Measurements from ENCODE around the gene ADA.
"Not testable (repeated sequence)": the region's sequence is repeated elsewhere in the genome, so short reads cannot be mapped to it uniquely, and the experiment has no call there.

Gene ADA

GRCh38 chr20:44678990-44679611 is 27.6 kb upstream of the ADA start:
- H4K20me1 ChIP-seq: no peaks in the 10 kb centered on the region
- no peak overlapping the region for H3K4me3 ChIP-seq
- H3K27me3 ChIP-seq: no peaks in the 10 kb centered on the region
- H3K36me3 ChIP-seq: no peaks in the 10 kb centered on the region
- peaks cover 6% of the 10 kb centered on the region for H3K9me3 ChIP-seq
- no peak for TF ChIP-seq Cebpa-rat (IDR thresholded peaks at IDR 0.05)
- no peak overlapping the region for H3K9ac ChIP-seq
- H3K27ac ChIP-seq: 0 out of 2 replicates have a peak overlapping the region, but pooled peaks have one; percentile 26
- H3K4me2 ChIP-seq: no peak overlapping the region
- peaks cover 13% of the 10 kb centered on the region for H3K4me1 ChIP-seq

- H3K27ac ChIP-seq: peak overlapping the region; percentile 66
- H3K4me3 ChIP-seq: no peak overlapping the region
- peaks cover 13% of the 10 kb centered on the region for H3K4me1 ChIP-seq
- H3K9me3 ChIP-seq: peaks cover 6% of the 10 kb centered on the region
- TF ChIP-seq Cebpa-rat (IDR thresholded peaks at IDR 0.05): no peak
- H4K20me1 ChIP-seq: no peaks in the 10 kb centered on the region
- no peak overlapping the region for H3K4me2 ChIP-seq
- H3K9ac ChIP-seq: no peak overlapping the region
- H3K27me3 ChIP-seq: no peaks in the 10 kb centered on the region
- H3K36me3 ChIP-seq: no peaks in the 10 kb centered on the region
Measured at GRCh38 chr20:44678242-44678641, 26.7 kb upstream of the ADA start.

- H3K9me3 ChIP-seq, H3K9ac ChIP-seq, H4K20me1 ChIP-seq, H3K27me3 ChIP-seq, H3K27ac ChIP-seq, H3K36me3 ChIP-seq, H3K4me3 ChIP-seq: not testable (repeated sequence)
- H3K4me1 ChIP-seq: peaks cover 25% of the 10 kb centered on the region
- peak overlapping the region; percentile 47 for H3K4me2 ChIP-seq
Measured at GRCh38 chr20:44672318-44672902, 20.9 kb upstream of the ADA start.

GRCh38 chr20:44671541-44671940 is 20.0 kb upstream of the ADA start:
- not testable (repeated sequence) for H3K27me3 ChIP-seq, H3K9ac ChIP-seq, H3K9me3 ChIP-seq, H3K36me3 ChIP-seq, H3K4me3 ChIP-seq, H4K20me1 ChIP-seq, H3K27ac ChIP-seq
- H3K4me2 ChIP-seq: peak overlapping the region; percentile 47
- peaks cover 25% of the 10 kb centered on the region for H3K4me1 ChIP-seq

GRCh38 chr20:44670851-44671250 is 19.4 kb upstream of the ADA start:
- not testable (repeated sequence) for H3K36me3 ChIP-seq, H3K9me3 ChIP-seq, H3K4me3 ChIP-seq, H3K9ac ChIP-seq, H4K20me1 ChIP-seq, H3K27ac ChIP-seq, H3K27me3 ChIP-seq
- Histone ChIP-seq H3K4me2 (peak overlapping the region; percentile 47; the same call in 1 of the 2 replicates), H3K4me1 (peaks cover 25% of the 10 kb centered on the region)

GRCh38 chr20:44666066-44666465 is 14.6 kb upstream of the ADA start:
- Histone ChIP-seq H3K4me3 (no peak overlapping the region), H3K4me1 (peaks cover 15% of the 10 kb centered on the region), H3K36me3 (no peaks in the 10 kb centered on the region), H3K27ac (no peak overlapping the region), H3K9me3 (no peaks in the 10 kb centered on the region), H3K27me3 (no peaks in the 10 kb centered on the region), H3K4me2 (no peak overlapping the region), H4K20me1 (no peaks in the 10 kb centered on the region), H3K9ac (no peak overlapping the region)
- TF ChIP-seq Cebpa-rat (IDR thresholded peaks at IDR 0.05): no peak

GRCh38 chr20:44664131-44664530 is 12.6 kb upstream of the ADA start:
- H3K27ac ChIP-seq: no peak overlapping the region
- no peak overlapping the region for H3K4me2 ChIP-seq
- no peaks in the 10 kb centered on the region for H3K36me3 ChIP-seq
- no peak overlapping the region for H3K4me3 ChIP-seq
- H3K9me3 ChIP-seq: no peaks in the 10 kb centered on the region
- no peak for TF ChIP-seq Cebpa-rat (IDR thresholded peaks at IDR 0.05)
- H4K20me1 ChIP-seq: no peaks in the 10 kb centered on the region
- H3K4me1 ChIP-seq: peaks cover 4% of the 10 kb centered on the region; the same call in 1 of the 2 replicates
- no peaks in the 10 kb centered on the region for H3K27me3 ChIP-seq
- no peak overlapping the region for H3K9ac ChIP-seq

- Histone ChIP-seq H4K20me1 (no peaks in the 10 kb centered on the region), H3K27me3 (no peaks in the 10 kb centered on the region), H3K4me3 (no peak overlapping the region), H3K9me3 (no peaks in the 10 kb centered on the region), H3K27ac (no peak overlapping the region), H3K9ac (no peak overlapping the region), H3K4me1 (peaks cover 4% of the 10 kb centered on the region; the same call in 1 of the 2 replicates), H3K4me2 (no peak overlapping the region), H3K36me3 (no peaks in the 10 kb centered on the region)
- no peak for TF ChIP-seq Cebpa-rat (IDR thresholded peaks at IDR 0.05)
Measured at GRCh38 chr20:44662261-44662660, 10.8 kb upstream of the ADA start.

GRCh38 chr20:44660581-44660980 is 9.1 kb upstream of the ADA start:
- no peak overlapping the region for H3K9ac ChIP-seq
- peaks cover 17% of the 10 kb centered on the region for H3K4me1 ChIP-seq
- TF ChIP-seq Cebpa-rat (IDR thresholded peaks at IDR 0.05): no peak
- no peaks in the 10 kb centered on the region for H3K36me3 ChIP-seq
- no peak overlapping the region for H3K4me2 ChIP-seq
- H3K4me3 ChIP-seq: no peak overlapping the region
- H3K27me3 ChIP-seq: no peaks in the 10 kb centered on the region
- no peak overlapping the region for H3K27ac ChIP-seq
- no peaks in the 10 kb centered on the region for H3K9me3 ChIP-seq
- H4K20me1 ChIP-seq: no peaks in the 10 kb centered on the region

- H3K9ac ChIP-seq: no peak overlapping the region
- H4K20me1 ChIP-seq: no peaks in the 10 kb centered on the region
- no peaks in the 10 kb centered on the region for H3K9me3 ChIP-seq
- no peak overlapping the region for H3K27ac ChIP-seq
- H3K36me3 ChIP-seq: no peaks in the 10 kb centered on the region
- TF ChIP-seq Cebpa-rat (IDR thresholded peaks at IDR 0.05): no peak
- H3K4me1 ChIP-seq: peaks cover 22% of the 10 kb centered on the region
- H3K4me2 ChIP-seq: no peak overlapping the region
- H3K4me3 ChIP-seq: no peak overlapping the region
- H3K27me3 ChIP-seq: no peaks in the 10 kb centered on the region
Measured at GRCh38 chr20:44659931-44660330, 8.4 kb upstream of the ADA start.

GRCh38 chr20:44658810-44659209 is 7.3 kb upstream of the ADA start:
- no peak for TF ChIP-seq Cebpa-rat (IDR thresholded peaks at IDR 0.05)
- H3K27me3 ChIP-seq: no peaks in the 10 kb centered on the region
- H3K9me3 ChIP-seq: peaks cover 6% of the 10 kb centered on the region; the same call in 1 of the 2 replicates
- H3K27ac ChIP-seq: no peak overlapping the region
- H3K9ac ChIP-seq: no peak overlapping the region
- H4K20me1 ChIP-seq: no peaks in the 10 kb centered on the region
- H3K4me3 ChIP-seq: no peak overlapping the region
- peaks cover 18% of the 10 kb centered on the region for H3K4me1 ChIP-seq
- H3K4me2 ChIP-seq: no peak overlapping the region
- H3K36me3 ChIP-seq: no peaks in the 10 kb centered on the region

All from BLaER1 (cell line).